H9 (cell line): ENCODE data around the gene CLMN. TPM values are rescaled to one million over a fixed set of nuclear protein-coding genes. Genes with fewer than 3 reads are reported as not detected.

Source experiments
- DNase-seq: peaks from one replicate; pipeline ENCODE4 v3.0.0-alpha.2; 2017
- H2AFZ ChIP-seq: one replicate; pipeline ENCODE4 v1.6.1; 2013; ENCODE audit warnings: mild to moderate bottlenecking, low read length, control low read depth, moderate library complexity
- H2AK5ac ChIP-seq: 2 replicates; pipeline ENCODE4 v1.6.1; 2013; ENCODE audit warnings: low read length, control low read depth, mixed read lengths; ENCODE audit not compliant: insufficient read length
- H2BK120ac ChIP-seq: one replicate; pipeline ENCODE4 v1.6.1; 2013; ENCODE audit warnings: low read depth, mild to moderate bottlenecking, low read length, control low read depth, inconsistent platforms; ENCODE audit not compliant: poor library complexity, severe bottlenecking
- H2BK12ac ChIP-seq: 2 replicates; pipeline ENCODE4 v1.6.1; 2013; ENCODE audit warnings: low read length, control low read depth, mixed read lengths, low read depth; ENCODE audit not compliant: insufficient read length
- H2BK15ac ChIP-seq: 2 replicates; pipeline ENCODE4 v1.6.1; 2013; ENCODE audit warnings: low read depth, low read length, control low read depth
- H2BK20ac ChIP-seq: one replicate; pipeline ENCODE4 v1.6.1; 2013; ENCODE audit warnings: low read depth, mild to moderate bottlenecking, low read length, control low read depth, inconsistent platforms; ENCODE audit not compliant: poor library complexity, severe bottlenecking
- H2BK5ac ChIP-seq: 2 replicates; pipeline ENCODE4 v1.6.1; 2013; ENCODE audit warnings: low read length, control low read depth, mixed read lengths; ENCODE audit not compliant: insufficient read length
- H3K14ac ChIP-seq: 2 replicates; pipeline ENCODE4 v1.6.1; 2013; ENCODE audit warnings: low read length, control low read depth; ENCODE audit not compliant: insufficient read depth
- H3K18ac ChIP-seq: 2 replicates; pipeline ENCODE4 v1.6.1; 2013; ENCODE audit warnings: low read depth, mild to moderate bottlenecking, mixed read lengths, low read length, control low read depth; ENCODE audit not compliant: insufficient read length
- H3K23ac ChIP-seq: 2 replicates; pipeline ENCODE4 v1.6.1; 2013; ENCODE audit warnings: low read length, control low read depth, mixed read lengths, low read depth; ENCODE audit not compliant: insufficient read length
- H3K23me2 ChIP-seq: 2 replicates; pipeline ENCODE4 v1.6.1; 2013; ENCODE audit warnings: low read depth, mild to moderate bottlenecking, mixed read lengths, low read length, control low read depth; ENCODE audit not compliant: insufficient read length, poor library complexity, severe bottlenecking
- H3K27ac ChIP-seq: 2 replicates; pipeline ENCODE4 v1.5.1; 2013; ENCODE audit warnings: low read length, control low read depth, mixed read lengths, low read depth; ENCODE audit not compliant: insufficient read length
- H3K27me3 ChIP-seq: 2 replicates; pipeline ENCODE4 v1.6.1; 2013; ENCODE audit warnings: low read length, control low read depth, inconsistent platforms; ENCODE audit not compliant: insufficient read depth
- H3K4ac ChIP-seq: 2 replicates; pipeline ENCODE4 v1.6.1; 2013; ENCODE audit warnings: low read depth, mild to moderate bottlenecking, control low read depth, inconsistent platforms, low read length, moderate library complexity
- H3K4me1 ChIP-seq: 2 replicates; pipeline ENCODE4 v1.6.1; 2013; ENCODE audit warnings: low read length, control low read depth, inconsistent platforms; ENCODE audit not compliant: insufficient read depth
- H3K4me2 ChIP-seq: 2 replicates; pipeline ENCODE4 v1.6.1; 2013; ENCODE audit warnings: low read length, control low read depth, mixed read lengths; ENCODE audit not compliant: insufficient read length, insufficient read depth
- H3K56ac ChIP-seq: 2 replicates; pipeline ENCODE4 v1.6.1; 2013; ENCODE audit warnings: low read depth, mild to moderate bottlenecking, mixed read lengths, low read length, control low read depth; ENCODE audit not compliant: insufficient read length
- H3K79me1 ChIP-seq: 2 replicates; pipeline ENCODE4 v1.6.1; 2013; ENCODE audit warnings: low read depth, mild to moderate bottlenecking, moderate library complexity, low read length, control low read depth, inconsistent platforms; ENCODE audit not compliant: insufficient read depth, poor library complexity, severe bottlenecking
- H3K79me2 ChIP-seq: 2 replicates; pipeline ENCODE4 v1.6.1; 2013; ENCODE audit warnings: low read length, control low read depth, inconsistent platforms; ENCODE audit not compliant: insufficient read depth
- H3K9ac ChIP-seq: 2 replicates; pipeline ENCODE4 v1.6.1; 2013; ENCODE audit warnings: low read length, control low read depth, mixed read lengths; ENCODE audit not compliant: insufficient read length; ENCODE audit errors: extremely low read depth
- H3K9me3 ChIP-seq: one replicate; pipeline ENCODE4 v1.6.1; 2013; ENCODE audit warnings: low read depth, low read length, inconsistent platforms; ENCODE audit not compliant: control insufficient read depth
- H3T11ph ChIP-seq: one replicate; pipeline ENCODE4 v1.6.1; 2013; ENCODE audit warnings: mild to moderate bottlenecking, low read length, control low read depth, inconsistent platforms
- H4K20me1 ChIP-seq: one replicate; pipeline ENCODE4 v1.6.1; 2013; ENCODE audit not compliant: control insufficient read depth, insufficient read length, insufficient read depth
- H4K5ac ChIP-seq: 2 replicates; pipeline ENCODE4 v1.6.1; 2013; ENCODE audit warnings: low read depth, mild to moderate bottlenecking, mixed read lengths, low read length, control low read depth; ENCODE audit not compliant: insufficient read length
- H4K8ac ChIP-seq: replicated peaks from 2 replicates; pipeline ENCODE4 v1.6.1; 2013; ENCODE audit warnings: low read length, control low read depth, mixed read lengths, low read depth; ENCODE audit not compliant: insufficient read length
- H4K91ac ChIP-seq: 2 replicates; pipeline ENCODE4 v1.6.1; 2013; ENCODE audit warnings: low read depth, mild to moderate bottlenecking, moderate library complexity, mixed read lengths, low read length, control low read depth; ENCODE audit not compliant: insufficient read length
- H3K27ac Mint-ChIP-seq, 3 experiments: 2 replicates in 2 of 3; 3 replicates in 1 of 3; pipeline ENCODE4 v1.8.0; 2020 to 2021; ENCODE audit warnings: mixed read lengths in 3 of 3, mild to moderate bottlenecking in 1 of 3, moderate library complexity in 1 of 3
- H3K27me3 Mint-ChIP-seq: 2 replicates; pipeline ENCODE4 v1.8.0; 2021; ENCODE audit warnings: low read depth, mild to moderate bottlenecking, moderate library complexity, mixed read lengths
- H3K36me3 Mint-ChIP-seq, 3 experiments: 2 replicates in 2 of 3; 3 replicates in 1 of 3; pipeline ENCODE4 v1.8.0; 2020 to 2021; ENCODE audit warnings: low read depth in 3 of 3, mixed read lengths in 3 of 3; ENCODE audit not compliant: insufficient read depth in 1 of 3
- H3K4me1 Mint-ChIP-seq, 2 experiments: 2 replicates each; pipeline ENCODE4 v1.8.0; 2020; ENCODE audit warnings: mixed read lengths in 2 of 2
- H3K4me3 Mint-ChIP-seq, 2 experiments: 2 replicates in 1 of 2; 3 replicates in 1 of 2; pipeline ENCODE4 v1.8.0; 2020 to 2021; ENCODE audit warnings: mild to moderate bottlenecking in 2 of 2, mixed read lengths in 2 of 2, moderate library complexity in 1 of 2
- H3K9me3 Mint-ChIP-seq, 2 experiments: 2 replicates in 1 of 2; 3 replicates in 1 of 2; pipeline ENCODE4 v1.8.0; 2020; ENCODE audit warnings: mild to moderate bottlenecking in 2 of 2, mixed read lengths in 2 of 2, moderate library complexity in 1 of 2
- WGBS: extraction: QIAGEN DNeasy Blood & Tissue Kit; methylation state at CpG from one replicate; pipeline ENCODE4 v1.1.7; 2013; ENCODE audit warnings: missing lambda C conversion rate, low lambda C conversion rate, mixed read lengths; ENCODE audit not compliant: insufficient read length; ENCODE audit errors: extremely low coverage; 5-methylcytosine and 5-hydroxymethylcytosine counted together
- total RNA-seq: library from RNA; stranded (reverse); gene quantifications from 2 replicates; pipeline ENCODE4 v1.2.1, GENCODE V29; 2021
- TF ChIP-seq, protein P1 (sequence below): fragments of 200-600 bp; sonication (generic); conservative IDR thresholded peaks from 3 replicates; pipeline ENCODE4 v1.8.0; 2021; ENCODE audit warnings: antibody characterized with exemption, mild to moderate bottlenecking

Gene CLMN
- total RNA-seq, 1 experiment from 2014 or later: 7.6 TPM

- Histone ChIP-seq H3K79me2 (no peaks in the 10 kb centered on the region), H2AFZ (no peak overlapping the region), H4K91ac (no peak overlapping the region), H3K4me1 (no peaks in the 10 kb centered on the region), H2AK5ac (no peak overlapping the region), H3K14ac (no peak overlapping the region), H2BK15ac (no peak overlapping the region), H3K23ac (no peak overlapping the region), H3K18ac (no peak overlapping the region), H4K5ac (no peak overlapping the region), H3K4me2 (no peak overlapping the region), H3K23me2 (no peaks in the 10 kb centered on the region), H3K4ac (no peak overlapping the region), H3T11ph (no peak overlapping the region), H3K56ac (no peak overlapping the region), H3K27ac (no peak overlapping the region), H4K8ac (no peak overlapping the region), H2BK120ac (no peak overlapping the region), H4K20me1 (no peaks in the 10 kb centered on the region), H2BK12ac (no peak overlapping the region), H3K27me3 (no peaks in the 10 kb centered on the region), H3K79me1 (no peaks in the 10 kb centered on the region), H2BK5ac (no peak overlapping the region), H3K9me3 (no peaks in the 10 kb centered on the region), H2BK20ac (no peak overlapping the region), H3K9ac (no peak overlapping the region)
- H3K9me3 Mint-ChIP-seq: peaks cover 1 to 2% of the 10 kb centered on the region in 2 experiments; a peak in 2 of 5 replicates
- H3K4me1 Mint-ChIP-seq: no peaks in the 10 kb centered on the region
- peaks cover 10% of the 10 kb centered on the region for H3K27me3 Mint-ChIP-seq
- H3K36me3 Mint-ChIP-seq: peaks cover 0 to 3% (median 0%) of the 10 kb centered on the region in 3 experiments; a peak in 1 of 7 replicates
- no CpG with 5 or more reads among the region's 13 CpGs for WGBS
- H3K4me3 Mint-ChIP-seq: no peak overlapping the region
- no peak overlapping the region for H3K27ac Mint-ChIP-seq
- TF ChIP-seq, protein P1, sequence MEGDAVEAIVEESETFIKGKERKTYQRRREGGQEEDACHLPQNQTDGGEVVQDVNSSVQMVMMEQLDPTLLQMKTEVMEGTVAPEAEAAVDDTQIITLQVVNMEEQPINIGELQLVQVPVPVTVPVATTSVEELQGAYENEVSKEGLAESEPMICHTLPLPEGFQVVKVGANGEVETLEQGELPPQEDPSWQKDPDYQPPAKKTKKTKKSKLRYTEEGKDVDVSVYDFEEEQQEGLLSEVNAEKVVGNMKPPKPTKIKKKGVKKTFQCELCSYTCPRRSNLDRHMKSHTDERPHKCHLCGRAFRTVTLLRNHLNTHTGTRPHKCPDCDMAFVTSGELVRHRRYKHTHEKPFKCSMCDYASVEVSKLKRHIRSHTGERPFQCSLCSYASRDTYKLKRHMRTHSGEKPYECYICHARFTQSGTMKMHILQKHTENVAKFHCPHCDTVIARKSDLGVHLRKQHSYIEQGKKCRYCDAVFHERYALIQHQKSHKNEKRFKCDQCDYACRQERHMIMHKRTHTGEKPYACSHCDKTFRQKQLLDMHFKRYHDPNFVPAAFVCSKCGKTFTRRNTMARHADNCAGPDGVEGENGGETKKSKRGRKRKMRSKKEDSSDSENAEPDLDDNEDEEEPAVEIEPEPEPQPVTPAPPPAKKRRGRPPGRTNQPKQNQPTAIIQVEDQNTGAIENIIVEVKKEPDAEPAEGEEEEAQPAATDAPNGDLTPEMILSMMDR: no peak
- no peak for DNase-seq
Measured at GRCh38 chr14:95210699-95211098, 109.0 kb downstream of the CLMN start.
